ENCODE measurements around the gene CARMIL1. TPM values are rescaled to one million over a fixed set of nuclear protein-coding genes. Genes with fewer than 3 reads are reported as not detected.

Gene CARMIL1
- total RNA-seq = 3.0 TPM
- 1 to 10 TPM in 1 of 4 donors, under 1 TPM in 3; 0.36 to 1.8 (median 0.45) TPM for polyA plus RNA-seq

DNA sequence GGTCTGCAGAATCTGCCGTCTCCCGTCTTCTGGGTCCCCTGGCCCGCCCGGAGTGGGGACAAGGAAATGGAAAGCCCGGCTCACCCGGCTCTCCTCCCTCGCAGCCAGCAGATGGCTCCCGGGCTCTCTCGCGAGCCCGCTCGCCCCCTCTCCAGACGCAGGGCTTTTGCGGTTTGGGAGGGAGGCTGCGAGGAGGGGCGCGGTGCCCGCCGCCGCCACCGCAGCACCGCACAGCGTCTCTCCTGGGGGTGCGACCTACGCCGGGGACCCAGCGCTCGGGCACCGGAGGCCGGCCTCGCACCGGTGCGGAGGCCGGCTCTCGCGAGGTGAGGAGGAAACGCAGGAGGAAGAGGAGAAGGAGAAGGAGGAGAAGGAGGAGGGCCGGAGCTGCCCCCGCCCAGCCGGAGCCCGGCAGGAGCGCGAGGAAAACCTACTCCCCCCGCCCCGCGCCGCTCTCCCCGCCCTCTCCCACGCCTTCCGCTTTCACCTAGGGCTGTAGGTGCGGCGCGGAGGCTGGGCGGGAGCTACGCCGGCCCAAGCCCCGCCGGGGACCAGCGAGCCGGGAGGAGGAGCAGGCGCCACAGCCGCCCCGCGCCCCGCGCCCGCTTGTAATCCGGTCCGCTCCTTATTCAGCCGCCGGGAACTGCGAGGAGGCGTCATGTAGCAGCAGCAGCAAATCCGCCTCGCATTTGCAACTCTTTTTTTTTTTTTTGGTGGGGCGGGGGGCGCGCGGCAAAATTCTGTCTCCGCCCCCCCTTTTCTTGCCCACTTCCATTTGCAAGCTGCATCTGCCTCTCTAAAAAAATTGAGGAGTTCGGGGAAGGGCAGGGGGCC is at the start of gene CARMIL1:
CARMIL1 (plus strand) TSS at position 461 of the 834 bp plus-strand sequence. CDS start 422 bp downstream, outside the sequence.
- no peaks in the 10 kb centered on the region for H3K9me3 ChIP-seq (ENCODE audit: control insufficient read depth in 2 of 2, low read length in 2 of 2)
- H3K4me3 ChIP-seq (ENCODE audit: low read depth, low read length) = peak within 1 kb of the TSS; percentile 84
- Mint-ChIP-seq H3K27ac (peak within 1 kb of the TSS in 2 of 3 donors; percentile 86 to 88), H3K27me3 (peaks cover 26% of the 10 kb centered on the region), H3K9me3 (peaks cover 0 to 2% (median 0%) of the 10 kb centered on the region in 7 donors), H3K4me3 (peak within 1 kb of the TSS; percentile 85 to 95 (median 92)), H3K4me1 (peaks cover 4 to 25% (median 14%) of the 10 kb centered on the region in 4 donors), H3K36me3 (no peaks in the 10 kb centered on the region)
- ATAC-seq (ENCODE audit: low read depth in 2 of 2) (peak; percentile 68), DNase-seq (peak; percentile 57 to 74 (median 59))
- peaks cover 18% of the 10 kb centered on the region for H3K4me1 ChIP-seq (ENCODE audit: control insufficient read depth, insufficient read depth, low read length, poor library complexity, severe bottlenecking)
- H3K27me3 ChIP-seq (ENCODE audit: control insufficient read depth, insufficient read depth, low read length) = peaks cover 5% of the 10 kb centered on the region
- H3K36me3 ChIP-seq (ENCODE audit: control insufficient read depth, insufficient read depth, low read length) = no peaks in the 10 kb centered on the region
- H3K27ac ChIP-seq (ENCODE audit: insufficient read depth, low read length, poor library complexity, severe bottlenecking) = peak within 1 kb of the TSS; percentile 28

- DNase-seq = no peak
- H3K9me3 ChIP-seq (ENCODE audit: control insufficient read depth in 2 of 2, low read length in 2 of 2) = no peaks in the 10 kb centered on the region
- H3K27ac ChIP-seq (ENCODE audit: insufficient read depth, low read length, poor library complexity, severe bottlenecking) = no peak overlapping the region
Observed at GRCh38 chr6:25229671-25230321, 49.4 kb upstream of the CARMIL1 start.

GRCh38 chr6:25232479-25232878 is 46.7 kb upstream of the CARMIL1 start:
- H3K36me3 ChIP-seq (ENCODE audit: control insufficient read depth, insufficient read depth, low read length) = no peaks in the 10 kb centered on the region
- no peak overlapping the region for H3K4me3 ChIP-seq (ENCODE audit: low read depth, low read length)
- no peak overlapping the region for H3K27ac ChIP-seq (ENCODE audit: insufficient read depth, low read length, poor library complexity, severe bottlenecking)
- no peaks in the 10 kb centered on the region for H3K9me3 ChIP-seq (ENCODE audit: control insufficient read depth in 2 of 2, low read length in 2 of 2)
- H3K4me1 ChIP-seq (ENCODE audit: control insufficient read depth, insufficient read depth, low read length, poor library complexity, severe bottlenecking) = no peaks in the 10 kb centered on the region
- Mint-ChIP-seq H3K9me3 (peaks cover 0 to 1% (median 0%) of the 10 kb centered on the region in 7 donors), H3K27ac (no peak overlapping the region), H3K36me3 (no peaks in the 10 kb centered on the region), H3K4me1 (no peaks in the 10 kb centered on the region), H3K27me3 (no peaks in the 10 kb centered on the region), H3K4me3 (no peak overlapping the region)
- no peak for DNase-seq
- no peak for ATAC-seq (ENCODE audit: low read depth in 2 of 2)
- H3K27me3 ChIP-seq (ENCODE audit: control insufficient read depth, insufficient read depth, low read length) = peaks cover 7% of the 10 kb centered on the region

More at GRCh38 chr6:25229671-25230321, 49.4 kb upstream of the CARMIL1 start:
- no peak overlapping the region for H3K4me3 Mint-ChIP-seq
- Histone ChIP-seq H3K27me3 (ENCODE audit: control insufficient read depth, insufficient read depth, low read length) (peaks cover 5% of the 10 kb centered on the region), H3K4me1 (ENCODE audit: control insufficient read depth, insufficient read depth, low read length, poor library complexity, severe bottlenecking) (no peaks in the 10 kb centered on the region), H3K4me3 (ENCODE audit: low read depth, low read length) (no peak overlapping the region), H3K36me3 (ENCODE audit: control insufficient read depth, insufficient read depth, low read length) (no peaks in the 10 kb centered on the region)
- H3K4me1 Mint-ChIP-seq = no peaks in the 10 kb centered on the region
- H3K27ac Mint-ChIP-seq = no peak overlapping the region
- H3K36me3 Mint-ChIP-seq = no peaks in the 10 kb centered on the region
- H3K27me3 Mint-ChIP-seq = no peaks in the 10 kb centered on the region
- ATAC-seq (ENCODE audit: low read depth in 2 of 2) = no peak
- no peaks in the 10 kb centered on the region for H3K9me3 Mint-ChIP-seq

DNA sequence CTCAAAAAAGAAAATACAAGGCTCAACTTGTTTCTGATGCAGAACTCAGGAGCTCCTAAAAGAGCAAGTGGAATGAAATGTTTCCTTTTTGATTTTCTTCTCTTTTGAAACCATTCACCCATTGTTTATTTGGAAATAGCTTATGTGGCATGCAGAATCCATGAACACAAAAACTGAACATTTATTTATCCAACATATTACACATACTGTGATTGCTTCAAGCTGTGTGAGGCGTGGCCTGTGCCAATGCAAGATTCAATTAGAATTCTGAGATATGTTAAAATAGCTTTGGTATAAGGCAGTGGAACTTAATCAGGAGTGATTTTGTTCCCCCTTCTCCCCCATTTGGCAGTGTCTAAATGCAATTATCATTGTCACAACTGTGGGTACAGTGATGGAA is 45.9 kb upstream of the CARMIL1 start:
- DNase-seq (no peak), ATAC-seq (ENCODE audit: low read depth in 2 of 2) (no peak)
- H3K4me1 Mint-ChIP-seq = no peaks in the 10 kb centered on the region
- Histone ChIP-seq H3K27ac (ENCODE audit: insufficient read depth, low read length, poor library complexity, severe bottlenecking) (no peak overlapping the region), H3K27me3 (ENCODE audit: control insufficient read depth, insufficient read depth, low read length) (peaks cover 7% of the 10 kb centered on the region), H3K4me1 (ENCODE audit: control insufficient read depth, insufficient read depth, low read length, poor library complexity, severe bottlenecking) (no peaks in the 10 kb centered on the region), H3K4me3 (ENCODE audit: low read depth, low read length) (no peak overlapping the region), H3K36me3 (ENCODE audit: control insufficient read depth, insufficient read depth, low read length) (no peaks in the 10 kb centered on the region), H3K9me3 (ENCODE audit: control insufficient read depth in 2 of 2, low read length in 2 of 2) (no peaks in the 10 kb centered on the region)
- no peak overlapping the region for H3K4me3 Mint-ChIP-seq
- no peak overlapping the region for H3K27ac Mint-ChIP-seq
- H3K27me3 Mint-ChIP-seq = no peaks in the 10 kb centered on the region
- H3K36me3 Mint-ChIP-seq = no peaks in the 10 kb centered on the region
- H3K9me3 Mint-ChIP-seq = peaks cover 0 to 1% (median 0%) of the 10 kb centered on the region in 7 donors

DNA sequence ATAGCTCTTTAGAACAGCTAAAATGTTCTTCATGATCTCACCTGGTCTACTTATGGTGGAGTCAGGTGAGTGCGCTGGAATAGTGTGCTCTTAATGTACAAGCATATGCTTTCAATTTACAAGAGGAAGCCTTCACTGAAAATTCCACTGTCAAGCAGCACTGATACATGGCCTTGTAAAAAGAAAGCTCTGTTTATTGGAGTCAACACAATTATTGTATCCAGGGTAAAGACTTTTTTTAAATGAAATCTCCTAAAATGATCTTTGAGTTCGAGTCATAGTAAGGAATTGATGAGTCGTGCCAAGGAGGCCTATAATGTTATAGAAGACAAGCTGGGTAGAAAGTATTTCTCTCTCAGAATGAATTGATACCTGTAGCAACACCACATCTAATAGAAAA is 41.6 kb upstream of the CARMIL1 start:
- ATAC-seq (ENCODE audit: low read depth in 2 of 2) (no peak), DNase-seq (no peak)
- Histone ChIP-seq H3K27me3 (ENCODE audit: control insufficient read depth, insufficient read depth, low read length) (peaks cover 5% of the 10 kb centered on the region), H3K4me3 (ENCODE audit: low read depth, low read length) (no peak overlapping the region), H3K4me1 (ENCODE audit: control insufficient read depth, insufficient read depth, low read length, poor library complexity, severe bottlenecking) (no peaks in the 10 kb centered on the region), H3K36me3 (ENCODE audit: control insufficient read depth, insufficient read depth, low read length) (no peaks in the 10 kb centered on the region), H3K9me3 (ENCODE audit: control insufficient read depth in 2 of 2, low read length in 2 of 2) (no peaks in the 10 kb centered on the region), H3K27ac (ENCODE audit: insufficient read depth, low read length, poor library complexity, severe bottlenecking) (no peak overlapping the region)
- Mint-ChIP-seq H3K36me3 (no peaks in the 10 kb centered on the region), H3K27me3 (peaks cover 12% of the 10 kb centered on the region), H3K4me3 (no peak overlapping the region), H3K9me3 (peaks cover 0 to 1% (median 0%) of the 10 kb centered on the region in 7 donors), H3K27ac (no peak overlapping the region), H3K4me1 (no peaks in the 10 kb centered on the region)

- Mint-ChIP-seq H3K9me3 (peaks cover 0 to 3% (median 0%) of the 10 kb centered on the region in 7 donors), H3K27ac (no peak overlapping the region), H3K4me3 (no peak overlapping the region), H3K27me3 (peaks cover 21% of the 10 kb centered on the region), H3K36me3 (no peaks in the 10 kb centered on the region), H3K4me1 (no peaks in the 10 kb centered on the region)
- peaks cover 5% of the 10 kb centered on the region for H3K27me3 ChIP-seq (ENCODE audit: control insufficient read depth, insufficient read depth, low read length)
- H3K27ac ChIP-seq (ENCODE audit: insufficient read depth, low read length, poor library complexity, severe bottlenecking) = no peak overlapping the region
- no peak overlapping the region for H3K4me3 ChIP-seq (ENCODE audit: low read depth, low read length)
- ATAC-seq (ENCODE audit: low read depth in 2 of 2) (no peak), DNase-seq (no peak)
- H3K36me3 ChIP-seq (ENCODE audit: control insufficient read depth, insufficient read depth, low read length) = no peaks in the 10 kb centered on the region
- H3K4me1 ChIP-seq (ENCODE audit: control insufficient read depth, insufficient read depth, low read length, poor library complexity, severe bottlenecking) = no peaks in the 10 kb centered on the region
- no peaks in the 10 kb centered on the region for H3K9me3 ChIP-seq (ENCODE audit: control insufficient read depth in 2 of 2, low read length in 2 of 2)
Observed at GRCh38 chr6:25239059-25239458, 40.1 kb upstream of the CARMIL1 start.

DNA sequence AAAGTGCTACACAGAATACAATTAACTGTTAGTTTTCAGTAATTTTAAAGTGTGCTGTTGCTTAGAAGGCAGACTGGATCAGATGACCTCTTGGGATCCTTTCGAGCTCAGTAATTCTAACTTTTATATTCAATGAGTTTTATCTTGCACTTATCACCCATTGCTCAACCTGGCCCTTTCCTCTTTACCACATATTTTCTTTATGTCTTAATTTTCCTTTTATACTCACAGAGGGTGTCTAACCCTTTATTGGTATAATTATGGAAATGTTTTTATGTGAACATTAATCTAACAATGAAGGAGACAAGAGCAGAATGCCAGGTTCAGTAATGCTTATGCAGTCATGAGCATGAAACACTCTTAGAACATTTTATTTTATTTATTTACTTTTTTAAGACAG is 39.7 kb upstream of the CARMIL1 start:
- Histone ChIP-seq H3K4me3 (ENCODE audit: low read depth, low read length) (no peak overlapping the region), H3K36me3 (ENCODE audit: control insufficient read depth, insufficient read depth, low read length) (no peaks in the 10 kb centered on the region), H3K4me1 (ENCODE audit: control insufficient read depth, insufficient read depth, low read length, poor library complexity, severe bottlenecking) (no peaks in the 10 kb centered on the region), H3K27me3 (ENCODE audit: control insufficient read depth, insufficient read depth, low read length) (peaks cover 5% of the 10 kb centered on the region), H3K9me3 (ENCODE audit: control insufficient read depth in 2 of 2, low read length in 2 of 2) (no peaks in the 10 kb centered on the region), H3K27ac (ENCODE audit: insufficient read depth, low read length, poor library complexity, severe bottlenecking) (no peak overlapping the region)
- Mint-ChIP-seq H3K4me3 (no peak overlapping the region), H3K9me3 (peaks cover 0 to 3% (median 0%) of the 10 kb centered on the region in 7 donors), H3K27me3 (peaks cover 25% of the 10 kb centered on the region), H3K36me3 (no peaks in the 10 kb centered on the region), H3K27ac (no peak overlapping the region), H3K4me1 (no peaks in the 10 kb centered on the region)
- DNase-seq (no peak), ATAC-seq (ENCODE audit: low read depth in 2 of 2) (no peak)
